ENCODE measurements around the gene LINGO1. TPM values are rescaled to one million over a fixed set of nuclear protein-coding genes. Genes with fewer than 3 reads are reported as not detected.

Gene LINGO1
- total RNA-seq, 4 donors from 2014 or later = 0.13 to 0.87 (median 0.35) TPM

DNA sequence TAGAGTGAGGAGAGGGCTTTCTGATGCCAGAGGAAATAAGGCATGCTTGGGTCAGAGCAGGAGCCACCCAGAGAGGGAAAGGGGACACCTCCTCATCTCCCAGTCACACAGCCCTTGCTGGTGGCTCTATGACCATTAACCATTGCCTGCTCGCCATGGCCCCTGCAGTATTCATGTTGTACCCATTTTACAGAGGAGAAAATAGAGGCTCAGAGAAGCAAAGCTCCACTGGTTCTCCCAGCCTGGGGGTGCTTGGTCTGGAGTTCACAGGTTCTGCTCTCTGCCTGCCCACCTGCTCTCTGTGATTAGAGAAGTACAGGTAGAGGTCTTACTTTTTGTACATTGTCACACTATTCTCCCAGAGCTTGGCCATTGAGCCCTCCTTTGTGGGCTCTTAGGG is 56.2 kb downstream of the LINGO1 start:
- no peak overlapping the region for H3K27ac ChIP-seq
- H3K27me3 ChIP-seq = no peaks in the 10 kb centered on the region
- ATAC-seq = no peak
- no peak overlapping the region for H3K4me3 ChIP-seq
- no peaks in the 10 kb centered on the region for H3K36me3 ChIP-seq
- WGBS, 2 donors (ENCODE audit: low coverage in 1 of 2) = 86% methylated on average over 1 of the region's 1 CpG; no CpG with 5 or more reads in 1 of the 2 donors
- TF ChIP-seq EP300 (IDR thresholded peaks at IDR 0.05) (no peak), POLR2A (IDR thresholded peaks at IDR 0.05) (no peak), POLR2AphosphoS5 (IDR thresholded peaks at IDR 0.05) (no peak)
- TF ChIP-seq, protein P1, sequence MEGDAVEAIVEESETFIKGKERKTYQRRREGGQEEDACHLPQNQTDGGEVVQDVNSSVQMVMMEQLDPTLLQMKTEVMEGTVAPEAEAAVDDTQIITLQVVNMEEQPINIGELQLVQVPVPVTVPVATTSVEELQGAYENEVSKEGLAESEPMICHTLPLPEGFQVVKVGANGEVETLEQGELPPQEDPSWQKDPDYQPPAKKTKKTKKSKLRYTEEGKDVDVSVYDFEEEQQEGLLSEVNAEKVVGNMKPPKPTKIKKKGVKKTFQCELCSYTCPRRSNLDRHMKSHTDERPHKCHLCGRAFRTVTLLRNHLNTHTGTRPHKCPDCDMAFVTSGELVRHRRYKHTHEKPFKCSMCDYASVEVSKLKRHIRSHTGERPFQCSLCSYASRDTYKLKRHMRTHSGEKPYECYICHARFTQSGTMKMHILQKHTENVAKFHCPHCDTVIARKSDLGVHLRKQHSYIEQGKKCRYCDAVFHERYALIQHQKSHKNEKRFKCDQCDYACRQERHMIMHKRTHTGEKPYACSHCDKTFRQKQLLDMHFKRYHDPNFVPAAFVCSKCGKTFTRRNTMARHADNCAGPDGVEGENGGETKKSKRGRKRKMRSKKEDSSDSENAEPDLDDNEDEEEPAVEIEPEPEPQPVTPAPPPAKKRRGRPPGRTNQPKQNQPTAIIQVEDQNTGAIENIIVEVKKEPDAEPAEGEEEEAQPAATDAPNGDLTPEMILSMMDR (IDR thresholded peaks at IDR 0.05) = no peak
- peaks cover 0 to 14% (median 0%) of the 10 kb centered on the region in 3 donors for H3K4me1 ChIP-seq
- H3K9me3 ChIP-seq = no peaks in the 10 kb centered on the region

DNA sequence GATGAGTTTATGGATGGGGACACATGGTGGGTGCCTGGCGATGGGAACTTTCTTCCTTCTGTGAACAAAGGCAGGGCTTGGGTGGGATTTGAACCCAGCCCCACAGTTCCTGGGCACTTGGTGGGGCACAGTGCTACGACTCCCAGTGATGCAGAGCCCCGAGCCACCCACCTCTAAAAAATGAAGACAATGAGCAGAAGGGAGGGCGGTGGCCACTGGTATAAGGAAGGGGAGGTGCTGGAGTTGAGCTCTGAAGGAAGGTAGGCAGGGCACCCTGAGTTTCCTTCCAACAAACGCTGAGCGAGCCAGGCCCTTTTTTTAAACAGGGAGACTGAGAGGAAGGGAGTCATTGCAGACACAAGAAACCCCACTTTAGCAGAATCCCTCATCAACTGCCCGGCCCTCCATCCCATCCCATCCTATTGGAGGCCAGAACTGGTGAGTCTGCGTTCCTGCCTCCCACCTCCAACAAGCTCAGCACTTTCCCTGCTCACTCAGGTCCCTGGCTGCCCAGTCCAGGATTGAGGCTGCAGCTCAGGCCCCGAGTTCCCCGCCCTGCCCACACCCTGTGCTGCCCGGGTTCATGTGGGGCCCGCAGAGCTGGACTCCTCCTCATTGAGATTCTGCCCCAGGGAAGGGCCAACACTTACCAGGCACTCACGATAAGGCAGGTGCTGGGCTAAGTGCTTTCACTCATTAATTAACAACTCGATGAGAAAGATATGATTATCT is 57.3 kb downstream of the LINGO1 start:
- TF ChIP-seq EP300 (IDR thresholded peaks at IDR 0.05) (no peak), POLR2A (IDR thresholded peaks at IDR 0.05) (no peak), POLR2AphosphoS5 (IDR thresholded peaks at IDR 0.05) (no peak)
- TF ChIP-seq, protein P1 (IDR thresholded peaks at IDR 0.05) = no peak
- H3K4me3 ChIP-seq = no peak overlapping the region
- no peaks in the 10 kb centered on the region for H3K9me3 ChIP-seq
- no peak overlapping the region for H3K27ac ChIP-seq
- WGBS, 2 donors (ENCODE audit: low coverage in 1 of 2) = 78 to 87% methylated on average over 5 to 6 of the region's 14 CpGs
- H3K4me1 ChIP-seq = peaks cover 0 to 14% (median 0%) of the 10 kb centered on the region in 3 donors
- ATAC-seq = no peak
- H3K36me3 ChIP-seq = no peaks in the 10 kb centered on the region
- H3K27me3 ChIP-seq = no peaks in the 10 kb centered on the region

DNA sequence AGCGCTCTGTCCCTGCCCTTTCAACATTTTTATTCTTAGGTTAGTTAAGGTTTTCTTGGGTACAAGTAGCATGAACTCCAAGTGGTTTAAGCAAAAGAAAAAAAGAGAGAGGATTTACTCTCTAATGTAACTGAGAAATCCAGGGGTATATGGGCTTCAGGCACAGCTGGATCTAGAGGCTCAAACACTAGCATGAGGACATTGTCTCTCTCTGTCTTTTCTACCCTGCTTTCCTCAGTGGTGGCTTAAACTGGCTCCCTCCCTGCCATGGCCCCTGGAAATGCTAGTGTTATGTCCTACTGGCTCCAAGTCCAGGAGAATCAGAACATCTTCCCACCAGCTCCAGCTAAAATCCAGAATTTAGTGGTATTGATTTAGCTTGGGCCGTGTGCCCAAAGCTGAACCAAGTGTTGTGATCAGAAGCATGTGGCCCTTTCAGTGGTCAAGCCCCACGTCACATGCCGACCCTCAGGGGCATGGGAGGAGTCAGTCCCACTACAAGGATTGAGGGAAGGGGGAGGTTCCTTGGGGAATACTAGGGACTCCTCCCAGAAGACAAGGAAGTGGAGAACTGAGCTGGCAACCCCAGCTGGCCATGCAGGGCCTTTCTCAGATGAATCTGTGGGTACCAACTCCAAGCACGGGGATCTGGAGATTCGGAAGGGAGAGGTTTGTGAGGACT is 58.0 kb downstream of the LINGO1 start:
- TF ChIP-seq POLR2AphosphoS5 (IDR thresholded peaks at IDR 0.05) (no peak), POLR2A (IDR thresholded peaks at IDR 0.05) (no peak), EP300 (IDR thresholded peaks at IDR 0.05) (no peak)
- TF ChIP-seq, protein P1 (IDR thresholded peaks at IDR 0.05) = no peak
- no peak overlapping the region for H3K27ac ChIP-seq
- H3K4me1 ChIP-seq = peaks cover 0 to 14% (median 0%) of the 10 kb centered on the region in 3 donors
- H3K4me3 ChIP-seq = no peak overlapping the region
- H3K36me3 ChIP-seq = no peaks in the 10 kb centered on the region
- WGBS, 2 donors (ENCODE audit: low coverage in 1 of 2) = 90 to 95% methylated on average over 2 to 6 of the region's 6 CpGs
- no peak for ATAC-seq
- H3K27me3 ChIP-seq = no peaks in the 10 kb centered on the region
- H3K9me3 ChIP-seq = no peaks in the 10 kb centered on the region

DNA sequence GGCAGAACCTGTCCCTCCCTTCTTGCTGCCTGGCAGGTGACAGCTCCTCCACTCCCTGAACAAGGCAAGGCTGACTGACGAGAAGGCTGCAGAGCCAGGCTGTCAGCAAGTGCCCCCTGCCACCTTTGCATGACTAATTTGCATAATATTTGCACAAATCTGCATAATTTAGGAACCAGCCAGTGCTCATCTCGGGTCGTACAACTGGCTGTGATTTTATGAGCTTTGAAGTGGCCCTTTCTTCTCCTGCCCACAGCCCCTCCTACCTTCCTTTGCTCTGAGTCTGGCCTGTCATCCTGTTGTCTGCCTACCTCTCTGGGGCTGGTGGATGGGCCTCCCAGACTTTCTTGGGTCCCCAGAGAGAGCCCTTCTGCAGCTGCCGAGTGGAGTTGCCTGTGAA is 58.9 kb downstream of the LINGO1 start:
- Histone ChIP-seq H3K4me1 (peaks cover 0 to 19% (median 0%) of the 10 kb centered on the region in 3 donors), H3K36me3 (no peaks in the 10 kb centered on the region), H3K27me3 (no peaks in the 10 kb centered on the region), H3K27ac (no peak overlapping the region), H3K4me3 (no peak overlapping the region), H3K9me3 (no peaks in the 10 kb centered on the region)
- TF ChIP-seq POLR2AphosphoS5 (IDR thresholded peaks at IDR 0.05) (no peak), EP300 (IDR thresholded peaks at IDR 0.05) (no peak), POLR2A (IDR thresholded peaks at IDR 0.05) (no peak)
- TF ChIP-seq, protein P1 (IDR thresholded peaks at IDR 0.05) = no peak
- 87 to 100% methylated on average over 1 to 3 of the region's 4 CpGs for WGBS, 2 donors (ENCODE audit: low coverage in 1 of 2)
- no peak for ATAC-seq
